ENCODE results near the gene HECW1.
"Not testable (repeated sequence)": the region's sequence is repeated elsewhere in the genome, so short reads cannot be mapped to it uniquely, and the experiment has no call there.

HECW1 gene

DNA sequence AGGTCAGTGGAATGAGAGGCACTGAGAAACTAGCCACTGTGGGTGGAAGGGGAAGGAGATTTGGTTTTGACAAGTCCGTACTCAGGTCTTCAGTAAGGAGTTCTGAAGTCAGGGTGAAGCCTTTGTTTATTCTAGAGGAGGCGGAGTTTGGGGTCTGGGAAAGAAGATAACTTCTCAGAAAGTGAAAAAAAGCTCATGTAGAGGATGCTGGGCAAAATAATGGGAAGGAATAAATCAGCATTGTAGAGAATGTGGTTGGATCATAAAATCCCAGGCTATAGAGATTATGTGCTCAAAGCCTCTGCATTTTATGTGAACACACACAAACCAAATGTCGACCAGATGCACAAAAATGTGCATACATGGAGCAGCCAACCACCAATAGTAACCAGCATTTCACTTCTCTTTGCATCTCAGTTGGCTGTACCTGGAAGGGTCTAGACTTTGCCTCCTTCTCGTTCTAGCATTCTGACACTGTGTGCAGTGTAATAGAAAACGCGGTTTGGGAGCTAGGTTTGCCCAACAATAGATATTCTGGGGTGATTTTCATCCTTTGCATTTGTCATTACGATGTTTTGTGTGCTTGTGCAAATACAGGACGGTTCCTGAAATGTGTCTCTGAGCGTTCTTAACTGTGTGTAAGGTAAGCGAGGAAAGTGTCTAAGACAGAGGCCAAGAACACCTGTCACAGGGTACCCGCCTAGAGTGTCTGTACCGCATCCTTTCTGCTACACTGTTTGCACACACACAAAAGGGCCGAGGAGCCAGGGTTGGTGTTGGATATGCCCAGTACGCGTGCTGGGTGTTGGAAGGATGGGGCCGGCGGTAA, 603 bp upstream of the HECW1 start:
- DNase-seq (ENCODE audit: low spot score) (no peak), FAIRE-seq (no peak)

GRCh38 chr7:43112941-43113621, 634 bp downstream of the HECW1 start:
- FAIRE-seq (no peak), DNase-seq (ENCODE audit: low spot score) (no peak)

GRCh38 chr7:43113622-43114457, 1.4 kb downstream of the HECW1 start:
- FAIRE-seq, result no peak
- DNase-seq (ENCODE audit: low spot score), result no peak

- FAIRE-seq, result no peak
- no peak for DNase-seq (ENCODE audit: low spot score)
Measured at GRCh38 chr7:43114458-43114780, 2.0 kb downstream of the HECW1 start.

- no peak for FAIRE-seq
- DNase-seq (ENCODE audit: low spot score), result no peak
Measured at GRCh38 chr7:43116451-43116850, 4.0 kb downstream of the HECW1 start.

- FAIRE-seq, result no peak
- peak; percentile 17 for DNase-seq (ENCODE audit: low spot score)
Measured at GRCh38 chr7:43117095-43117494, 4.6 kb downstream of the HECW1 start.

DNA sequence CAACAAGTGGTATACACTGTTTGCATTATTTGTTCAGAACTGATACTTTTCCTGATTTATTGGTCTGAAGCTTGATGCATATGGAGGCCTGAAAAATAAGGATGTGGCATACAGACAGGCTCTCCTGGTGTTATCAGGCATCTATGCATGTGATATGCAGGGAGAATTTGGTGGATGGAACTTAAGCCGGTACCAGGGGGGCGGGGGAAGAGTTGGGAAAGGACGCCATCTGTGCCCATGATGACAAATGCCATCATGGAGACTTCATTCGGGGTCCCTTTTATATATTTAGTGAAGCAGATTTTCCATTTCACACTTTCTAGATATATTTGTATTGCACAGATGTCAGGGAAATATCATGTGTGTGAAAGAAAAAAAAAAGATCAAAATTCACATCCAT, 5.4 kb downstream of the HECW1 start:
- DNase-seq (ENCODE audit: low spot score) (no peak), FAIRE-seq (no peak)

DNA sequence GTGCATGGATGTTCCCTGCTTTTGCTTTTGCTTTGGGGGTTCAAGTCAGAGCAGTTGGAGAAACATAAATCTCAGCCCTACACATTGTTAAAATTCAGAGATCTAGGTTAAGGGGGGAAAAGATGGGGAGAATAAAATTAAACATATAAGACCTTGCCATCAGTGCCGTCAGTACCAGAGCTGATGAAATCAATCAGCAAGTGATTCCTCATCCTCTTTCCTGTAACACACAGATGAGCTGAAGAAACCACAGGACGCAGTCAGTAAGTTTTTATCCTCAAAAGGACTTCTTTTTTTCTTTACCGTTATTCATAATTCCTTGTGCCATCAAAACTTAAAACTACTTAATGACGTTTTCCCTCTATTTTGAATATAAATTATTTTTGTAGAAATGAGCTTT, 5.9 kb downstream of the HECW1 start:
- no peak for DNase-seq (ENCODE audit: low spot score)
- FAIRE-seq, result no peak

- peak; percentile 55 for DNase-seq (ENCODE audit: low spot score)
- FAIRE-seq, result no peak
Measured at GRCh38 chr7:43119371-43120075, 7.1 kb downstream of the HECW1 start.

DNA sequence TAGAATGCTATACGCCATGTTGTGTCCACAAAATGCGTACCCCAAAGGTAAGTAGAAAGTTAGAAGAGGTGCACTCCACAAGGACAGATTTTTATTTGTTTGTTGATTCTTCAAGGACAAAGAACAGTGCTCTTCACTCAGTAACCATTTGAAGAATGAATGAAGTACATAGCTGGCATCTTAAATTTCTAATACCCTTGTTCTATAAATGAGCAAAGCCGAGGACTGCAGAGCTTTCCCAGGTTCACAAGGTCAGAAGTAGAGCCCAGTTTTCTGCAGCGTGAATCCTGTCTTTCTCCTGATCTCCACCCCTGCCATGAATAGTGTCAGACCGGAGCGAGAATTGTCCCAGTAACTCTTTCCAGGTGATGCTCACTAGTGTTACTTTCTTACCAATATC, 9.5 kb downstream of the HECW1 start:
- FAIRE-seq (no peak), DNase-seq (ENCODE audit: low spot score) (no peak)

GRCh38 chr7:43123457-43123856, 11.0 kb downstream of the HECW1 start:
- DNase-seq (ENCODE audit: low spot score) (no peak), FAIRE-seq (no peak)

DNA sequence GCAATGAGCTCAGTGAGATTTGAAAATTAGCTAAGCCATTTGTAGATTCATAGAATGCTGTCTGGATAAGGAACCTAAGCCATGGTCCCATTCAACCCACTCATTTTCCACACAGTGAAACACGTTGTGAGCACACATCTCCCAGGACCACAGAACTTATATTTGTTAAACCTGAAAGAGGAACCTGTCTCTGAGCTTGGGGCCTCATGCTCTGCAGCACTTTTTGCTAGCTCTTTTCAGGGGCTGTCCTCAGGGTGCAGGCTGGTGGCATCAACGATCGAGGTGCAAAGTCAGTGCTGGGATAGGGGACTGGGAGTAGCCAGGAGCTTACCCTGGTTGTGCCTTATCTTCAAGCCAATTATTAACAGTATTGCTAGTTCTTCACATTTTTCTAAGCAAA, 11.9 kb downstream of the HECW1 start:
- DNase-seq (ENCODE audit: low spot score) (no peak), FAIRE-seq (no peak)

GRCh38 chr7:43130347-43130746, 17.9 kb downstream of the HECW1 start:
- no peak for FAIRE-seq
- no peak for DNase-seq (ENCODE audit: low spot score)

- peak; percentile 59 for FAIRE-seq
- peak; percentile 53 for DNase-seq (ENCODE audit: low spot score)
Measured at GRCh38 chr7:43135129-43135528, 22.7 kb downstream of the HECW1 start.

GRCh38 chr7:43136064-43136463, 23.6 kb downstream of the HECW1 start:
- DNase-seq (ENCODE audit: low spot score) (peak; percentile 30), FAIRE-seq (no peak)

GRCh38 chr7:43137121-43137744, 24.8 kb downstream of the HECW1 start:
- DNase-seq (ENCODE audit: low spot score); FAIRE-seq: not testable (repeated sequence)

- FAIRE-seq (no peak), DNase-seq (ENCODE audit: low spot score) (no peak)
Measured at GRCh38 chr7:43137811-43138210, 25.4 kb downstream of the HECW1 start.

GRCh38 chr7:43138710-43139109, 26.3 kb downstream of the HECW1 start:
- DNase-seq (ENCODE audit: low spot score) (no peak), FAIRE-seq (no peak)

- no peak for FAIRE-seq
- no peak for DNase-seq (ENCODE audit: low spot score)
Measured at GRCh38 chr7:43139137-43139536, 26.7 kb downstream of the HECW1 start.

DNA sequence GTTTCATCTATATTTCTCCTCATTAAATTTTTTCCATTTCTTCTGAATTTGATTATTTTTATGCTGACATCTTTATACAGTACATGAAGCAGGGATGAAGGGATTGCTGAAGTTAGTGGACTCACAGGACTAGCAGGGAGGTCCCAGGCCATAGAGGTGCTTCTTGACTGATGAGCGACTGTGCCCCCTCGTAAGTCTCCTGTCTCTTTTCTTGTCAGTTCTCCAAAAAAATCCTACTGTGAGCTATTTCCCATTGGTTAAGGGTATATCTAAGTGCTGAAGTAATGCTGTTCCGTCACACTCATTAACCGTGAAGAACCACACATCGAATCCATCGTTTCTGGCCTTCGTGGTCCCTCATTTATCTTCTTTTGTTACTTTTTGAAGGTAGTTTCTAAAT, 27.7 kb downstream of the HECW1 start:
- no peak for DNase-seq (ENCODE audit: low spot score)
- FAIRE-seq, result no peak

DNA sequence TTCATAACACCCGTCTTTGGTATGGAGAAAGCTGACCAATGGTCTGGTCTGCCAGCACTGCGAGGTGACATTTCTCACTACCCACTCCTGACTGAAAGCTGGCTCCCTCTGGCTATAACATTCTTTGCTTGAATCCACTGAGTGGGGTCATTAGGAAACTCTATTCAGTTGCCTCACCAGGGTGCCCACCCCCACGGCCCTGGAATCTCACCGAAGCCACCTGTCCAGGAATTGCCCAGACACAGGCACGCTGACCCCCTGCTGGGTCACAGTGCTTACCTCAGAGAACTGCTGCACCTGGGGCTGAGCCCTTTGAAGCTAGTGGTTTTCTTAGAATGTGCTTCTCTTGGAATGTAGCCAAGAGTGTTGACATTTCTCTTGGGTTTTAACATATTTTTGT, 28.6 kb downstream of the HECW1 start:
- no peak for FAIRE-seq

More for the DNA sequence above, 28.6 kb downstream of the HECW1 start:
- no peak for DNase-seq (ENCODE audit: low spot score)
